NCI-H187 treated with DMSO at 0.1 percent for 48 hours (cell line): Measurements from ENCODE around the gene CTNNA3.

Experiments
- DNase-seq: peaks from one replicate; lab custom pipeline; 2025; lab: John Stamatoyannopoulos, UW

CTNNA3 gene

GRCh38 chr10:66292922-66293321, 1403.1 kb downstream of the CTNNA3 start:
- no peak for DNase-seq

- DNase-seq, result no peak
Measured at GRCh38 chr10:66292456-66292855, 1403.5 kb downstream of the CTNNA3 start.

DNA sequence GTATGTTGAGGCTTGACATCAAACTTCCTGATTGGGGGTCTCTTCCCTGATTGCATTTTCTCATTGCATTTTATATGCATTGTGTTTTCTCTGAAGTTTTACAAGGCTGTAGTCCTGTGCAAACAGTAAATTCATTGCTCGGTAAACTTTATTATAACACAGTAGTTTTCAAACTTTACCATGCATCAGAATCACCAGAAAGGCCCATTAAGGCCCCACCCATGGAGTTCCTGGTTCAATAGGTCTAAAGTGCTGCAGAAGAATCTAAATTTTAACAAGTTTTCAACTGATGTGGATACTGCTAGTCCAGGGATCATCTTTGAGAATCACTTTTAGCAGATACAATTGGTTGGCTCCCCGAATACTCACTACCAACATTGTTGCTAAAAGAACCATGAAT, 1404.9 kb downstream of the CTNNA3 start:
- DNase-seq, result no peak

GRCh38 chr10:66284621-66285020, 1411.4 kb downstream of the CTNNA3 start:
- no peak for DNase-seq

DNA sequence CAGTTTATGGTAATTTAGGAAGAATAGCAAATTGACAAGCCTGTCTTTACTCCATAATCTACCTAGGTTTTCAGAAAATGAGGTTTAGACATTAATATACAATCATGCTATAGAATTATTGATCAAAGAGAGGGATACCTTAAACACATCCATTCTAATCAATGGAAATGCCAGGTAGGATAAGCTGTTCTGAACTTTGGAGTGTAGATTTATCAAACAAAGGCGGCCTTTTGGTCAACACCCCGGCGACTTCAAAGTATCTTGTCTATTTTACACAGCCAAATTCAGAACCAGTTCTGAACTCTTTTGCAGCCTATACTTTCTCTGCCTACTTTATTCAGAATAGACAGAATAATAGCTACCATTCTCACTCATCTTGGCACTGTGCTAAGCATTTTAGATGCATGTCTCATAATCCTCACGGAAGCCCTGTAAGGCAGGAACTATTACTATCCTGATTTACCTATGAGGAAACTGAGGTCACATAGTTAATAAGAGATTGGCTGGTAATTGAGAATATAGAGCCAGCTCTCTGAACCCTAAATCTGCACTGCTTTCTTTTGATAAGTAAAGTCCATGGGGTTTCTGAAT, 1412.0 kb downstream of the CTNNA3 start:
- DNase-seq, result no peak

- no peak for DNase-seq
Measured at GRCh38 chr10:66283064-66283463, 1412.9 kb downstream of the CTNNA3 start.

GRCh38 chr10:66281327-66281726, 1414.7 kb downstream of the CTNNA3 start:
- DNase-seq, result no peak

GRCh38 chr10:66277481-66277880, 1418.5 kb downstream of the CTNNA3 start:
- no peak for DNase-seq

- DNase-seq, result no peak
Measured at GRCh38 chr10:66273966-66274519, 1422.0 kb downstream of the CTNNA3 start.

DNA sequence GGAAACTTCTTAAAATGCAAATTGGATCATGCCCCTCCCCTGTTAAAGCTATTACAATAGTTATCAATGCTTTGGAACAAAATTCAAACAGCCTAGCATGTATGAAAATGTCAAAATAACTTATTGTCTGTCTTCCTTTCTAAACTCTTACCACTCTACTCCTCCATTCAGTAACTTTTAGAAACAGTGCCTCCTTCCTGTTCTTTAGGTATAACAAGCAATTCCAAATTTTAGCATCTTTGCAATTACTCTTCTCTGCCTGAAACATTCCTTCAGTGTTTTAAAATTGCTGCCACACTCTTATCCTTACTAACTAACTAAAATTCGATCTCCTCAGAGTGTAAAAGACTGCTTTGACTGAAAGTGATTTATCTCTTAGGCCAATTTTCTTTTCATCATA, 1430.6 kb downstream of the CTNNA3 start:
- no peak for DNase-seq

- DNase-seq, result no peak
Measured at GRCh38 chr10:66259836-66260235, 1436.2 kb downstream of the CTNNA3 start.

GRCh38 chr10:66258693-66259092, 1437.3 kb downstream of the CTNNA3 start:
- no peak for DNase-seq

DNA sequence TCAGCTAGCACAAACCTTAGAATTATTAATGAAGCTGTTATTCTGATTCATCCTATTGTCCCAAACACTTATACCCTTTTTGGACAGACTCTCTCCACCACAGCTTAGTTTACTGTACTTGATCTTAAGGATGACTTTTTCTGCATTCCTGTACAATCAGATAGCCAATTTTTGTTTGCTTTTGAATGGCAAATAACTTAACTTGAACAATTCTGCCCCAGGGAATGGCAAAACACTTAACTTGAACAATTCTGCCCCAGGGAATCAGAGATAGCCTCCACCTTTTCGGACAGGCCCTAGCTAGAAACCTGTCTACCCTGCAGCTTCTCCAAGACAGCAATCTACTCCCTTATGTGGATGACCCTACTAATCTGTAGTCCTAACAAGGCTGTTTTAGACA, 1438.2 kb downstream of the CTNNA3 start:
- no peak for DNase-seq

- DNase-seq, result no peak
Measured at GRCh38 chr10:66252986-66253385, 1443.0 kb downstream of the CTNNA3 start.

DNA sequence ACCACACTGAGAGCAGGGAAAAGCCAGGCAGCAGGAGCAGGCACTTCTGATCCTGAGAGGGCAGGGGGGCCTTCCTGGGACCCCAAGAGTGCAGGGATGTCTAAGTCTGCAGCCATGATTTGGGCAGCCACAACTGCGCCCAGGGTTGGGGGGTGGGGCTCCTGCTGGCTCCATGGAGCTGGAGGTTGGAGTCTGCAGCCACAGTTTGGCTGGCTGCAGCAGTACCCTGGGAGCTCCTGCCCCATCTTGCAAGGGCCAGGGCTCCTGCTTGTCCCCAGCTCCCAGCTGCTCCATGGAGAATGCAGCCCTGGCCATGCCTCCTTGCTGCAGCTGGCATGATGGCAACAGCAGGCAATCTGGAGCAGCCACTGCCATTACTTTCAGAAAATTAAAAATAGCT, 1449.8 kb downstream of the CTNNA3 start:
- no peak for DNase-seq

GRCh38 chr10:66244953-66245352, 1451.0 kb downstream of the CTNNA3 start:
- no peak for DNase-seq

GRCh38 chr10:66242885-66243284, 1453.1 kb downstream of the CTNNA3 start:
- DNase-seq, result no peak

DNA sequence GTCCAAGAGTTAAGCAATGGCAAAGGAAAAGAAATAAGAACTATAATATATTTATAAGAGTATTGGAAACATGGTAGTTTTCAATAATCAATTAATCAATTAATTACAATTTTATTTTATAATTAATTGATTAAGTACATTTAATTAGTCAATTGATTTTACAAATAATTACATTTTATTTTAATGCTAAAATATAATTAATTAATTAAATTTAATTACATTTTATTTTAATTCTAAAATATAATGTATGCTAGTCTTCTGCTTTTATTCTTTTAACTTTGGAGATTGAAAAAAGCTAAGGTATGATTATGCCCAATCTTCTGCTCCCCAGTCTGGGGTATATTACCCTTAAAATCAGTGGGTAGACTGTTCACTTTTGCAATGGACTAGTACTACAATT, 1456.9 kb downstream of the CTNNA3 start:
- no peak for DNase-seq

DNA sequence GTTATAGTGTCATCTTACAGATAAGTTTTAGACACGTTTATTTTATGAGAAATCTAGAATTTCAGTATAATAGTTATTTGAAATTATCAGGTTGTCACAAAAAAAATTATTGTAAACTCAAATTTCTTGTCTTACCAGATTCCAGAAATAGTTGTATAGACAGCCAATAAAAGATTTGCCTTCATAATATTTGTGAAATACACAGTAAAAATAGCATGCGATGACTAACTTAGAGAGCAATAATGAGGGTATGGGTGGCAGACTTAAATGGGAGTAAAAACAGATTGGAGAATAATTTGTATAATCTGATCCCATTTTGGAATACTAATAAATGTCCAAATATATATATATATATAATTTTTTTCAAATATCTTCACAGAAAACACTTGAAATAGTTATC, 1457.7 kb downstream of the CTNNA3 start:
- no peak for DNase-seq

- DNase-seq, result no peak
Measured at GRCh38 chr10:66234872-66235271, 1461.1 kb downstream of the CTNNA3 start.

- DNase-seq, result no peak
Measured at GRCh38 chr10:66228887-66229286, 1467.1 kb downstream of the CTNNA3 start.

GRCh38 chr10:66223656-66224055, 1472.3 kb downstream of the CTNNA3 start:
- no peak for DNase-seq

DNA sequence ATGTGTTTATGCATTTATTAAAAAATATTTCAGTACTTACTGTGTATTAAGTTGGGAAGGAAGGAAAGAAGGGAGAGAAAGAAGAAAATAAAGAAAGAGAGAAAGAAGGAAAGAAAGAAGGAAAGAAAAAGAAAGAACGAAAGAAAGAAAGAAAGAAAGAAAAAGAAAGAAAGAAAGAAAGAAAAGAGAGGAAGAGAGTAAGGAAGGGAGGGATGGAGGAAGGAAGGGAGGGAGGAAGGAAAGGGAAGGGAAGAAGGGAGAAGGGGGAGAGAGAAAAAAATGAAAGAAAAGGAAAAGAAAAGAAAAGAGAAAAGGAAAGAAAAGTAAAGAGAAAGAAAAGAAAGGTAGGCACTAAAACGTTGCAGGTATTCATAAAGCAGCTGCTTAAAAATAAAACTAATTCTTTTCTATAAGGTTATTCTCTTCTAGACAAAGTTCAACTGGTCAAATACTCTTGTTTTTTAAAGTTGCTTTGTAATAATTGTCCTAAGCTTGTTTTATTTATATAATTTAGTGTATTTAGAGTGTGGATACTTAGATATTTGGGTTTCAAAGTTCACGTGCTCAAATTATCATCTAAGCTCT, 1473.4 kb downstream of the CTNNA3 start:
- no peak for DNase-seq

- no peak for DNase-seq
Measured at GRCh38 chr10:66218981-66219587, 1476.9 kb downstream of the CTNNA3 start.
